Astrocyte (in vitro differentiated cells and primary cell): ENCODE data around the gene M6PR. TPM values are rescaled to one million over a fixed set of nuclear protein-coding genes. Genes with fewer than 3 reads are reported as not detected.
"Not testable (repeated sequence)": the region's sequence is repeated elsewhere in the genome, so short reads cannot be mapped to it uniquely, and the experiment has no call there.

Experiments used
- DNase-seq: peaks from one replicate; pipeline ENCODE4 v3.0.0-alpha.2; 2010; ENCODE audit warnings: low read depth
- FAIRE-seq: peaks from 2 replicates; lab custom pipeline; 2011; peaks lifted over from hg19 to GRCh38; lab: Jason Lieb, UNC
- H2AFZ ChIP-seq: 2 replicates; pipeline ENCODE4 v1.6.0; 2012; ENCODE audit warnings: low read depth, low read length, inconsistent platforms
- H3K27ac ChIP-seq: 2 replicates; pipeline ENCODE4 v1.5.1; 2011; ENCODE audit warnings: low read depth, low read length, inconsistent platforms
- H3K27me3 ChIP-seq: 2 replicates; pipeline ENCODE4 v1.6.0; 2011; ENCODE audit warnings: low read length, inconsistent platforms; ENCODE audit not compliant: insufficient read depth
- H3K36me3 ChIP-seq: 2 replicates; pipeline ENCODE4 v1.5.1; 2011; ENCODE audit warnings: low read length, inconsistent platforms; ENCODE audit not compliant: insufficient read depth
- H3K4me1 ChIP-seq: 2 replicates; pipeline ENCODE4 v1.5.1; 2011; ENCODE audit warnings: low read length, inconsistent platforms; ENCODE audit not compliant: insufficient read depth
- H3K4me2 ChIP-seq: 2 replicates; pipeline ENCODE4 v1.6.0; 2012; ENCODE audit warnings: low read length, inconsistent platforms
- H3K4me3 ChIP-seq: 2 replicates; pipeline ENCODE4 v1.5.1; 2011; ENCODE audit warnings: low read depth, mild to moderate bottlenecking, low read length, inconsistent platforms; ENCODE audit not compliant: insufficient read depth
- H3K79me2 ChIP-seq: 2 replicates; pipeline ENCODE4 v1.6.0; 2012; ENCODE audit warnings: mild to moderate bottlenecking, low read length, inconsistent platforms; ENCODE audit not compliant: insufficient read depth
- H3K9ac ChIP-seq: 2 replicates; pipeline ENCODE4 v1.6.0; 2012; ENCODE audit warnings: mild to moderate bottlenecking, low read length, inconsistent platforms
- H3K9me3 ChIP-seq: 2 replicates; pipeline ENCODE4 v1.5.1; 2012; ENCODE audit warnings: low read depth, mild to moderate bottlenecking, low read length, inconsistent platforms; ENCODE audit not compliant: insufficient read depth
- H4K20me1 ChIP-seq: 2 replicates; pipeline ENCODE4 v1.6.0; 2012; ENCODE audit warnings: low read length, inconsistent platforms; ENCODE audit not compliant: insufficient read depth
- H3K27ac Mint-ChIP-seq: one replicate; pipeline ENCODE4 v1.8.0; 2021; ENCODE audit warnings: mild to moderate bottlenecking, mixed read lengths; ENCODE audit not compliant: unreplicated experiment
- H3K27me3 Mint-ChIP-seq: one replicate; pipeline ENCODE4 v1.8.0; 2021; ENCODE audit warnings: low read depth, mixed read lengths; ENCODE audit not compliant: unreplicated experiment
- H3K36me3 Mint-ChIP-seq: one replicate; pipeline ENCODE4 v1.8.0; 2021; ENCODE audit warnings: low read depth, mixed read lengths; ENCODE audit not compliant: unreplicated experiment
- H3K4me1 Mint-ChIP-seq: one replicate; pipeline ENCODE4 v1.8.0; 2021; ENCODE audit warnings: low read depth, mixed read lengths; ENCODE audit not compliant: unreplicated experiment
- H3K4me3 Mint-ChIP-seq: one replicate; pipeline ENCODE4 v1.8.0; 2021; ENCODE audit warnings: mild to moderate bottlenecking, moderate library complexity, mixed read lengths; ENCODE audit not compliant: unreplicated experiment
- H3K9me3 Mint-ChIP-seq: one replicate; pipeline ENCODE4 v1.8.0; 2021; ENCODE audit warnings: mild to moderate bottlenecking, mixed read lengths; ENCODE audit not compliant: unreplicated experiment
- CTCF ChIP-seq: IDR thresholded peaks from 2 replicates; pipeline ENCODE4 v1.5.1; 2011; ENCODE audit warnings: low read depth, mild to moderate bottlenecking, inconsistent platforms, low read length, moderate library complexity; ENCODE audit not compliant: insufficient read depth
- EZH2 ChIP-seq: IDR thresholded peaks from 2 replicates; pipeline ENCODE4 v1.6.1; 2012; ENCODE audit warnings: mild to moderate bottlenecking, low read length, inconsistent platforms; ENCODE audit not compliant: insufficient read depth
- total RNA-seq: library from RNA; stranded (reverse); gene quantifications from 2 replicates; pipeline ENCODE4 v1.2.1, GENCODE V29; 2021

The M6PR gene
- total RNA-seq, 1 donor from 2014 or later = 159 TPM

GRCh38 chr12:8936735-8937134 lies 12.7 kb downstream of the M6PR start:
- FAIRE-seq = no peak
- Mint-ChIP-seq H3K27me3 (no peaks in the 10 kb centered on the region), H3K4me1 (peaks cover 3% of the 10 kb centered on the region), H3K4me3 (no peak overlapping the region), H3K36me3 (peaks cover 23% of the 10 kb centered on the region), H3K27ac (no peak overlapping the region), H3K9me3 (no peaks in the 10 kb centered on the region)
- Histone ChIP-seq H3K4me2 (no peak overlapping the region), H4K20me1 (no peaks in the 10 kb centered on the region), H3K27me3 (no peaks in the 10 kb centered on the region), H3K9me3 (no peaks in the 10 kb centered on the region), H3K27ac (no peak overlapping the region), H3K36me3 (peaks cover 13% of the 10 kb centered on the region), H2AFZ (no peak overlapping the region), H3K9ac (no peak overlapping the region), H3K4me3 (no peak overlapping the region), H3K4me1 (no peaks in the 10 kb centered on the region), H3K79me2 (no peaks in the 10 kb centered on the region)
- no peak for DNase-seq
- TF ChIP-seq CTCF = no peak
- no peak for TF ChIP-seq EZH2

GRCh38 chr12:8934080-8934479 lies 15.4 kb downstream of the M6PR start:
- not testable (repeated sequence) for FAIRE-seq, H3K36me3 ChIP-seq, H3K27ac Mint-ChIP-seq, H2AFZ ChIP-seq, H3K4me3 Mint-ChIP-seq, H3K4me3 ChIP-seq, H3K4me1 Mint-ChIP-seq, DNase-seq, H3K9me3 Mint-ChIP-seq, H3K27me3 ChIP-seq, H3K27ac ChIP-seq, H4K20me1 ChIP-seq, H3K9me3 ChIP-seq, H3K9ac ChIP-seq, H3K27me3 Mint-ChIP-seq, H3K4me1 ChIP-seq, H3K4me2 ChIP-seq, H3K79me2 ChIP-seq
- peaks cover 23% of the 10 kb centered on the region for H3K36me3 Mint-ChIP-seq

GRCh38 chr12:8932464-8932863 lies 17.0 kb downstream of the M6PR start:
- H3K27ac ChIP-seq, H3K9ac ChIP-seq, H3K9me3 ChIP-seq, H3K4me1 ChIP-seq, DNase-seq, H2AFZ ChIP-seq, H3K27ac Mint-ChIP-seq, H3K27me3 Mint-ChIP-seq, H3K4me2 ChIP-seq, H3K79me2 ChIP-seq, H3K4me1 Mint-ChIP-seq, H3K27me3 ChIP-seq, H4K20me1 ChIP-seq, FAIRE-seq, H3K36me3 ChIP-seq, H3K9me3 Mint-ChIP-seq, H3K4me3 ChIP-seq, H3K4me3 Mint-ChIP-seq: not testable (repeated sequence)
- H3K36me3 Mint-ChIP-seq = peaks cover 23% of the 10 kb centered on the region

GRCh38 chr12:8930655-8931323 lies 18.7 kb downstream of the M6PR start:
- H3K9me3 Mint-ChIP-seq, H3K4me1 ChIP-seq, H4K20me1 ChIP-seq, FAIRE-seq, H3K27me3 Mint-ChIP-seq, H3K9me3 ChIP-seq, H3K4me2 ChIP-seq, DNase-seq, H3K27ac Mint-ChIP-seq, H3K79me2 ChIP-seq, H3K9ac ChIP-seq, H3K27me3 ChIP-seq, H2AFZ ChIP-seq, H3K4me3 ChIP-seq, H3K4me1 Mint-ChIP-seq, H3K36me3 ChIP-seq, H3K4me3 Mint-ChIP-seq, H3K27ac ChIP-seq: not testable (repeated sequence)
- peaks cover 15% of the 10 kb centered on the region for H3K36me3 Mint-ChIP-seq
